ENCODE measurements around the gene REV3L.
A peak's percentile ranks its signal among the peaks of the same experiment; 100 is the strongest.
"Not testable (repeated sequence)": the region's sequence is repeated elsewhere in the genome, so short reads cannot be mapped to it uniquely, and the experiment has no call there.

REV3L gene

DNA sequence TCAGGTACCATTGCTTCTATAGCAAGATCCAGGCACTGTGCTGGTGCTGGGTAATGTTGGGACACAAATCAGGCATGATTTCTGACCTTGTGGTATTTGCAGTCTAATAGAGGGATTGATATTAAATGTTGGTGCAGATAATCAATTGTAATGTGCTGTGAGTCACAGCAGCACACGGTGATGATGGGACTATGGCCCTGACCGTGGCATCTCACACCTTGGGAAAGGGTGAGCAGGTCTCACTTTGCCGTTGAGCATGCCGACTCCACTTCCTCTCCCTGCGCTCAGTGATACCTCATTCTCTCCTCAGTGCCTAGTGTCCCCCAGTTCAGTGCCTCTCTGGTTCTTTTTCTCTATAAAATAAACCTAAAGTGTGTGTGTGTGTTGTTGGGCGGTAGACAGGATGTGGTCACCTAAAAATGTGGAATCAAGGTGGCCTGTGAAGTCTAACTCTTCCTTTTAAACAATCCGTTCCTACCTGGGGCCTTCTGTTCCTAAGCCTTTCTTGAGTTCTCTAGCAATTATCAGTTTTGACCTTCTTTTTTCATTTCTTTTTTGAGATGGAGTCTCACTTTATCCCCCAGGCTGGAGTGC, 188.5 kb downstream of the REV3L start:
- no peak for DNase-seq (ENCODE audit: low spot score)

DNA sequence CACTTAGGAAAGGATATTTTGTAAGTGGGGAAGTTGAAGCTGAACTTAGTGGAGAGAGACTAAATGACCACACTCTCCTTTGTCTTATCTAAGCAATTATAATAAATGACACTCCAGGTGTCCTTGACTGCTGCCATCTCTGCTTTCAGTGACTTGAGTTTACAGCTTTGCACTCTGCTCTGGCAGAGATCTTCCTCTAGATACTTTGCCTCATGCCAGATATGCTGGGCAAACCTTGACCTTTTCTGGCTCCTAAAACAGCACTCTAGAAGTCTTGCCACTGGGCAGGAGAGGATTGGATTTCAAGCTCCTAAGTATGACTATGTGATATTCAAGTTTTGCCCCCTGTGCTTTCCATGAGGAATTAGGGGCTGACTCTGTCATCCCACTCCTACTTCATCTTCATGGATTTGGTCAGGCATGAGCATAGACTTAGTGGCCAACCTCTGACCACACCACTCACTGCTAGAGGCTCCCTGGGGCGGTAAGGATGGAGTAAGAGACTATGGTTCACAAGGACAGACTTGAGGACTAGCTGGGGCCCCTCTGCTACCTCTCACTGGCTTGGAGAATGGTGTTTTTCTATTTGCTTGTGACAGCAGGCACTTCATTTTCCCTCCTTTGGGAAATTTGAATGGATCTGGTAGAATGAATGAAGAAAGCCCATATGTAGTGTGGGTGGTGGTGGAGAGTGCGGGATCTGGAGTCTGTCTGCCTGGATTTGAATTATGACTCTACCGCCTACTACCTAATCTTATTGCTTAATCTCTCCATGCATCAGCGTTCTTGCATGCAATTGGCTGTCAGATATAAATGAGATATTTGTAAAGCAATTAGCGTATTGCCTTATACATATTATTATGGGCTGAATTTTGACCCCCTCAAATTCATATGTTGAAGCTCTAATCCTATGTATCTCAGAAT, 191.4 kb downstream of the REV3L start:
- no peak for DNase-seq (ENCODE audit: low spot score)

DNA sequence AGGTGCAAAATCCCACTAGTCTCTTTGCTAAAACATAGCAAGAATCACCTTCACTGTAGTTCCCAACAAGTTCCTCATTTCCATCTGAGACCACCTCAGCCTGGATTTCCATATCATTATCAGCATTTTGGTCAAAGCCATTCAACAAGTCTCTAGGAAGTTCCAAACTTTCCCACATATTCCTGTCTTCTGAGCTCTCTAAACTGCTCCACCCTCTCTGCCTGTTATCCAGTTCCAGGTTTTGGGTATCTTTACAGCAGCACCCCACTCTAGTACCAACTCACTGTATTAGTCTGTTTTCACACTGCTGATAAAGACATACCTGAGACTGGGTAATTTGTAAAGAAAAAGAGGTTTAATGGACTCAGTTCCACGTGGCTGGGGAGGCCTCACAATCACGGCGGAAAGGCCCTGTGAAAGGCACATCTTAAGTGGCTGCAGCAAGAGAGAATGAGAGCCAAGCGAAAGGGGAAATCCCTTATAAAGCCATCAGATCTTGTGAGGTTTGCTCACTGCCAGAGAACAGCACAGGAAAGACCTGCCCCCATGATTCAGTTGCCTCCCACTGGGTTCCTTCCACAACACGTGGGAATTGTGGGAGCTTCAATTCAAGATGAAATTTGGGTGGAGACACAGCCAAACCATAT, 192.2 kb downstream of the REV3L start:
- DNase-seq (ENCODE audit: low spot score) = not testable (repeated sequence)

DNA sequence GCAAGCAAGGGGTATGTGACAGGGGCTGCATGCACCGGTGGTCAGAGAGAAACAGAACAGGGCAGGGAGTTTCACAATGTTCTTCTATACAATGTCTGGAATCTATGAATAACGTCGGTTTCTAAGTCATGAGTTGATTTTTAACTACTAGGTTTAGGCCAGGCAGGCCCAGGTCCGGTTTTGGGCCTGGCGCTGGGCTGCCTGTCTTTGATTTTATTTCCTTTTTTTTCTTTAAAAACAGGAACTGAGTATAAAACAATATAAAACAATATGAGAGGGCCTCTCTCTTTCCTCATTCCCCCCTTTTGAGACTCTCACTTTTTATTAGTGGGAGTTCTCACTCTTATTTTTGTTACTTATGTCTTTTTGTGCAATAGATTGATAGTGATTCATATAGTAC, 198.7 kb downstream of the REV3L start:
- not testable (repeated sequence) for DNase-seq (ENCODE audit: low spot score)

DNA sequence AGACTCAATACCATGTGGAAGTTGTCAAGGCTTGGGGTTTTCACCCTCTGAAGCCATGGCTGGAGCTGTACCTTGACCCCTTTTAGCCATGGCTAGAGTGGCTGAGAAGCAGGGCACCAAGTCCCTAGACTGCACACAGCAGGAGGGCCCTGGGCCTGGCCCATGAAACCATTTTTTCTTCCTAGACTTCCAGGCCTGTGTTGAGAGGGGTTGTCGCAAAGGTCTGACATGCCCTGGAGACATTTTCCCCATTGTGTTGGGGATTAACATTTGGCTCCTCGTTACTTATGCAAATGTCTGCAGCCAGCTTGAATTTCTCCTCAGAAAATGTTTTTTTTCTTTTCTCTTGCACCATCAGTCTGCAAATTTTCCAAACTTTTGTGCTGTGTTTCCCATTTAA, 199.3 kb downstream of the REV3L start:
- DNase-seq (ENCODE audit: low spot score) = no peak

DNA sequence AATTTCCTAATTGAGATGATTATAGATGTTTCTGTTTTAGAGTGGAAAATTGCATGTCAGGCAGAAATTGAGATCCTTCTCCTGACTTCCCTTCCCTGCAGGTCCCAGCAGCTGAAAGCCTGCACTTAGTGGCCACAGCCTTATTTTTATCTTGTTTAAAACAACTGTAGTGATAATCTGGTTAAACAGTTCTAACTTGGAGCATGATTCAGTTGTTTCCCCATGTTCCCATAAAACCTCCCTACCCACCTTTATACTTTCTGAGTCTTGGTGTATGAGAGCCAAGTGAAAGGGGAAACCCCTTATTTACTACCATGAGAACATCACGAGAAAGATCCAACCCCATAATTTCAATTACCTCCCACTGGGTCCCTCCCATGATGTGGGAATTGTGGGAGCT, 200.5 kb downstream of the REV3L start:
- DNase-seq (ENCODE audit: low spot score) = no peak

DNA sequence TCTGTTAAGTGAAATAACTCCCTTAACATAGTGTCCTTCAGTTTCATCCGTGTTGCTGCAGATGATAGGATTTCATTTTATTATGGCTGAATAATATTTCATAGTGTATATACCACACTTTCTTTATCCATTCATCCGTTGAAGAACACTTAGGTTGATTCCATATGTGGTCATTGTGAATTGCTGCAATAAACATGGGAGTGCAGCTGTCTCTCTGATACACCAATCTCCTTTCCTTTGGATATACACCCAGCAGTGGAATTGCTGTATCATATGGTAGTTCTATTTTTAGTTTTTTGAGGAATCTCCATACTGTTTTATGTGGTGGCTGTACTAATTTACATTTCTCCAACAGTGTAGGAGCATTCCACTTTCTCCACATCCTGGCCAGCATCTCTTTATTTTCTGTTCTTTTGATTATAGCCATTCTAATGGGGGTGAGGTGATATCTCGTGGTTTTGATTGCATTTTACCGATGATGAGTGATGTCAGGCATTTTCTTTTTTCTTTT, 202.5 kb downstream of the REV3L start:
- no peak for DNase-seq (ENCODE audit: low spot score)

DNA sequence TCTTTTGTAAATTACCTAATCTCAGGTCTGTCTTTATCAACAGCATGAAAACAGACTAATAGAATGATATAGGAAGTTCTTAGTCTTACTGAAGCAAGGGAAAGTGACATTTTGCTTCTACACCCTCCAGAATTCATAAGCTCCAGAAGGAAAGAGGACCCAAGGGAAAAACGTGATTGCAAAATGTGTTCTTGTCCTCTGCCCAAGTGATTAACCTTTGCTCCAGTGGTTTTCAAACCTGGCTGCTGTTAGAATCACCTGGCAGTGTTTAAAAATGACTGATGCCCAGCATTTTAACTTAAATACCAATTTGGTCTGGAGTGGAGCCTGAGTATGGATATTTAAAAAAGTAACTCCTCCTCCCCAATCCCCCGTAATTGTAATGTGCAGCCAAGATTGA, 204.3 kb downstream of the REV3L start:
- no peak for DNase-seq (ENCODE audit: low spot score)

DNA sequence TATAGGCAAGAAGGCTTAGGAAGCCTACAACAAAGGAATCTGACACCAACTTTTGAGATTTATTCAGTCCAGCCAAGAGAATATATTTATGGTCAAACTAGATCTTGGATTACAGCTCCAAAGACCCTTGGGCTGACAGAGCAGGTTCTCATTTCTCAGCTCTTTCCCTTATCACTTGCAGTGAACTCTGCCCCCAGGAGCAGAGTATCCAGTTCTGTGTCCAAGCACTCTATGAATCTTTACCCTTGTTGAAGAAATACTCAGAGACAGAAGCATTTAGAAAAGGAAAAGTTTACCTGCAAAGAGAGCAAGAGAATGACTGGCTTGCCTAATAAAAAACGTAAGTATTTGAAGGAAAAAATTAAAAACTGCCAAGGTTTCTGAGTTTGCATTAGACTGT, 205.2 kb downstream of the REV3L start:
- DNase-seq (ENCODE audit: low spot score) = no peak

DNA sequence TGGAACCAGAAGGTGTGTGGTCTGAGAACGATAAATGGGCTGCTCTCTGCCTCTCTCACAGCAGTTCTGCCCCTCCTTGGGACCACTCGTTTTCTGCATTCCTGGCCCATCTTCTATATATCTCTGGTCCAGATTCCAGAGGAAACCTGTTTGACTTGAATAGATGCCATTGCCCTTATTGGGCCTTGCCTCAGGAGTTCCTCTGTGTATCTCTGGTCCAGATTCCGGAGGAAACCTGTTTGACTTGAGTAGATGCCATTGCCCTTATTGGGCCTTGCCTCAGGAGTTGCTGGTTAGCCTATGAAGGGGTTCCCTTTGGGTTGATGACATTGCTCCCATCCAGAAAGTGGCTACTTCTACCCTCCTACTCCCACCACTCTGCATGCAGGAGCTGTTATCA, 206.3 kb downstream of the REV3L start:
- no peak for DNase-seq (ENCODE audit: low spot score)

DNA sequence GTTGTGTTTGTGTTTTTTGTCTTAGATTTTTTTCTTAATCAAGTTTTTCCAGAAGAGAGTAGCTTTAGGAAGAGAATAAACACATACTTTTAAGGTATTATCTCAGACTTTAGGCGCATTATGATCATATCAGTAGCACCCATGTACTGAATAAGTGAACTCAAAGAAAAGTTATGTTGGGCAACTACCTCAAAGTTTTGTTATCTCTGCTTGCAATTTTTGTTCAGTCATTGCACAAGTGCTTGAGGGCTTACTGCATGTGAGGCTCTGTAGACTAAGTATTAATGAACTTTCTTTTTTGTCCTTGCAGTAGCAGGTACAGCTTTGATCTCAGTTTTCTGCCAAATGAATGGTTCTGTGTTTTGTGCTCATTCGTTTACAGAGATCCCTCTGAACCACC, 206.7 kb downstream of the REV3L start:
- no peak for DNase-seq (ENCODE audit: low spot score)

DNA sequence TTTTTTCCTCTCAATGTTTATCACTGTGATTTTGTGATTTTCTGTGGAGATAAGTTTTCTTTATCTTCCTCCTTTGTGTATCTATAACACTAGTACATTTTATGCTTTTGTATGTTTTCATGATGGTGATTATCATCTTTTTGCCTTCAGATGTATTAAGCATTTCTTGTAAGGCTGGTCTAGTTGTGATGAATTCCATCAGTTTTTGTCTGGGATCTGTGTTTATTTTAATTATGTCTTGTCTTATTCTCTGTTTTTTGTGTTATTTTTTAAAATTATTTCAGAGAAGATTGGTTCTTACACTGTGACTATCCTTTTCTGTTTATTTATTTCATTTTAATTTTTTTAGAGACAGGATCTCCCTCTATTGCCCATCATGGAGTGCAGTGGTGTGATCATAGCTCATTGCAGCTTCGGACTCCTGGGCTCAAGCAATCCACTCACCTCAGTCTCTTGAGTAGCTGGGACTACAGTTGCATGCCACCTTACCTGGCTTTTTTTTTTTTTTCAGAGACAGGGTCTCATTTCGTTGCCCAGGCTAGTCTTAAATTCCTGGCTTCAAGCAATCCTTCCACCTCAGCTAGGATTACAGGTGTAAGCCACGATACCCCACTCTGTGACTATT, 208.3 kb downstream of the REV3L start:
- no peak for DNase-seq (ENCODE audit: low spot score)

DNA sequence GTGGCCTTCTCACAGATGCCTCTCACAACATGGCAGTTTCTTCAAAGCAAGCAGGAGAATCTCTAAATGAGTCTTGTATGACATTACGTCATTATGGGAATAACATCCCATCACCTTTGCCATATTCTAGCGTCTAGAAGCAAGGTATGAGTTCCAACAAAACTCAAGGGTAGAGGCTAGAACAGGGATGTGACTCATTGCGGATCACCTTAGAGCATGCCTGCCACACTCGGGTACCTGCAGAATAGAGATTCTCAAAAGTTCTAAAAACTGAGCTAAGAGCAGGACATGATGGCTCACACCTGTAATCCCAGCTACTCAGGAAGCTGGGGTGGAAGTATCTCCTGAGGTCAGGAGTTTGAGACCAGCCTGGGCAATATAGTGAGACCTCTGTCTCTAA, 212.9 kb downstream of the REV3L start:
- DNase-seq (ENCODE audit: low spot score) = no peak

DNA sequence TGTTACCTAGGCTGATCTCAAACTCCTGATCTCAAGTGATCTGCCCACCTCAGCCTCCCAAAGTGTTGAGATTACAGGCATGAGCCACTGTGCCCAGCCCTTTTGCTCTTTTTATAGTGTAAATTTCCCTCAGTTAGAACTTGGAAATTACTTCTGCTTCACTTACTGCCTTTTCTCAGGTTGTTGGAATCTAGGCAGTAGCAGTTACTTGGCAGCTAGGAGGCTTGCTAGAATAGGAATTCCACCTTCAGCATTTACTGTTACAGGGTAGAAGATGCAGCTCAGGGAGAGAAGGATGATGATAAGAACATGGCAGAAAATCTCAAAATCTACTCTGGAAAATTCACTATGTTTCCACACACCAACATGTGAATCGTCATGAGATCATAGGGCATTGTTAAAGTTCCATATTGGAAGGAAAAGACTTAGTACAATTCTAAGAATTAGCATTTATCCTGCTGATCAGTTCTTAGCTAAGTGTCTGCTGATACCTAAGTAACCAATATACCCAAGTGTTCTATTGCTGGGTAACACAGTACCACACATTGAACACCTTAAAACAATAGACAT, 213.5 kb downstream of the REV3L start:
- DNase-seq (ENCODE audit: low spot score) = no peak

DNA sequence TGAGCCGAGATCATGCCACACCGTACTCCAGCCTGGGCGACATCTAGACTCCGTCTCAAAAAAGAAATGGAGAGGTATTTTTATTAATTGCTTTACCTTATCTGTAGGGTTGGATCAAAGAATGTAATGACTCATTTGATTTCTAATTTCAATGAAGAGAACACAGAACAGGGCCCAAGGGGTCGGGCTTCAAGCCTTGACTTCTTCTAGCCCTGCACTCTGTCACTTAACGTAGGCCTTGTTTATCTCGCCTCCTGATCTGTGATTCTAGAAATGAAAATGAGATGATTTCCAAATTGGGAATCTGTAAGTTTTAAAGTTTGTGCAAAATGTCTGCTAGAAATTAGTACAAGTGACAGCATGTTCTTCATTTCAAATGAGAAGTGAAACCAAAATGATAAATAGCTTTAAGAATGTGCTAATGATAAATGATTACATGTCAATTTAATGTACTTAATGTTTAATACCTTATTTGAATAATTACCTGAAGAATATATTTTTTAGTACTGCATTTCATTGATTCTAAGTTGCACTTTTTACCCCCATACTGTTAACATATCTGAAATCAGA, 215.2 kb downstream of the REV3L start:
- DNase-seq (ENCODE audit: low spot score) = no peak

DNA sequence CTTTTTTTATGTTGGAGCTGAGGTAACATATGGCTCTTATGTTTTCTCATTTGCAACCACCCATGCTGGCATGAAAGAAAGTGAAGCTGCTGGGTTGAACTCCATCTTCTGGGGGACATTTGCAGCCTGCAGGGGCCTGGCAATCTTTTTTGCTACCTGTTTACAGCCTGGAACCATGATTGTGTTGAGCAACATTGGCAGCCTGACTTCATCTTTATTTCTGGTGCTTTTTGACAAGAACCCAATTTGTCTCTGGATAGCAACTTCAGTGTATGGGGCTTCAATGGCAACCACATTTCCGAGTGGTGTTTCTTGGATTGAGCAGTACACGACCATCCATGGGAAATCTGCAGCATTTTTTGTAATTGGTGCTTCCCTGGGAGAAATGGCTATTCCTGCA, 216.7 kb downstream of the REV3L start:
- no peak for DNase-seq (ENCODE audit: low spot score)

DNA sequence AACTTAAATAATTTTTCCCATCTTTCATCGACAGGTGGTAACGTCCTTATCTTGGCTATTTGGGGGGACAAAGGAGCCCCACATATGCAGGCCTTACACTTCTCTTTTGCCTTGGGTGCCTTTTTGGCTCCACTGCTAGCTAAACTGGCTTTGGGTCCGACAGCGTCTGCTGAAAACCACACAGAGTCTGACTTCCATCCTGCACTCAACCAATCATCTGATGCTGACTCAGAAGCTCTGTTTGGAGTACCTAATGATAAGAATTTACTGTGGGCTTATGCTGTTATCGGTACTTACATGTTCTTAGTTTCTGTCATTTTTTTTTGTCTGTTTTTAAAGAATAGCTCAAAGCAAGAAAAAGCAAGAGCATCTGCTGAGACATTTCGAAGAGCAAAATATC, 217.2 kb downstream of the REV3L start:
- peak; percentile 56 for DNase-seq (ENCODE audit: low spot score)

DNA sequence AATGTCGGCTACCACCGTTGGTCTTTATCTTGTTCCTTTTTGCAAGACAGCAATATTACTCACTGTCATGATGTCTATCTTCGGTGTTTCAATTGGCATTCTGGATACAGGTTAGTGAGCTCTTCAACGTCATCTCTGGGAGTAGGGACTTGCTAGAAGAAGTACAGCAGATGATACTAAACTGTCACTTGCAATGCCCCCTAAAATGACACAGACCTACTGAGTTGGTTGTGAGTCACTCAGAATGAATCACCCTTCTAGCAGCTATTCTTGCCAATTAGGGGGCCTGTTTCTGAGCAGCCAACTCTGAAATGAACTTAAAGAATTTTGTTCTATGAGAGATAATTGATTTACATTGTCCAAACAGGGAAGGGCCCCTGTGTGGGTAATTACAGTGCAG, 219.2 kb downstream of the REV3L start:
- peak; percentile 47 for DNase-seq (ENCODE audit: low spot score)

DNA sequence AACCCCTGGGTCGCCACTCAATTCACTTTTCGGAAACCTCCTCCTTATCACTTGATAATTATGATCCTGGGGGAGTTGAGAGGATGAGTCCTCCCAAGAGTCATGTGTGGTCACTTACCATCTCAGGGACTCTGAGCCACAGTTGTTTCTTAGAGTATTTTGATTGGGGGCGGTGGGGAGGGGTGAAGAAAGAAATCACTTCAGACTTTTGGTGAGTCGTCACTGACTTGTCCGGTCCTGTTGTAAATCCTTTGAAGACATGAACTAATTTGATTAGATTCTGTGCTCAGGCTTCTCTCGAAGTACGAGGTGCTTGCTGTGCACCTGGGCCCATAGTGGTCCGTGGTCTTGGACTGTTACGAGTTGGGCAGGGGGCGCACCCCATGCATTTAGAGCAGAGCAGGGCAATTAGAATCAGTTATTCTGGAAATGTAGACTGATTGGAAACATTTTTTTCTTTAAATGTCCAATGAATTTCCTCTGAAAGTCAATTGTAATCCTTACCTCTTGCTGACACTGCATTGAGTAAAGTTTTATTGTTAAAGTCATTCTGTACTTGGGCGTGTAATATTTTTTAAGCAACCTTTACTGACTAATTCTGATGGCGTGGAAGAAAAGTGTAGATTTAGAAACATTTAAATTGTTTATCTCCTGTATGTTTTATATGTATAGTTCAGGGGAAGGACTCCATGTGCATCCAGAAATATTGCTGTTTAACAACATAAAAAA, 222.3 kb downstream of the REV3L start:
- no peak for DNase-seq (ENCODE audit: low spot score)

DNA sequence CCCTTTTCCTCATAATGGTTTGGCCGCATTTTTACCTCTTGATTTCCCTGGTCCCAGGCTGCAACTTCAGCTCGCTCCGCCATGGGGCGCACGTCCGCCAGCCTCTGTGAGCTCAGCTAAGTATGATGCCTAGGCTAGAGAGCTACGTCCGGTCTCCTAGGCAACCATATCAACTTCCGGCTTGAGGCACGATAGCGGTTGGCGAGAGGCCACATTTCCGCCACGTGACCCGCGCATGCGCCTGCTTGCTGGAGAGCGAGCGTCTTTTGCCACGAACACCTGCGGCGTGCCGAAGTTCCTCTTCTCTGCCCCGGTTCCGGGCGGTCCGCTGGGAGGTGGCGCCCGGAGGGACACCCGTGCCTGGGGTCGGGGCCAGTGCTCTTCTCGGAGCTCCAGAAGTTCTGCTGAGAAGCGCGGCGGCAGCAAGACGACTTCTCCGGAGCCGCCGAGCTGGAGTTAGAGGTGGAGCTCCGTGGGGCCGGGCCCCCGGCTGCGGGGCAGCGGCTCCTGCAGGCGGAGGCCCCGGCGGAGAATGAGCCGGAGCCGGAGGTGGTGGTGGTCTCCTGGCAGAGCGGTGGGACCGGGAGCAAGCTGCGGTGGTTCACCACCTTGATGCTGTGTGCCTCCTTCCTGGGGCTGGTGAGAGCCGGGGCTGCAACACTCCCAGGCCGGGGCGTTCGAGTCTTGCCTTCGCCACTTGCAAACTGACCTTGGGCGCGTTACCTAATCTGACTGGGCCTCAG, 223.8 kb downstream of the REV3L start:
- peak; percentile 100 for DNase-seq (ENCODE audit: low spot score)
